Urinary bladder (tissue), 4 donors: ENCODE measurements around the gene ZXDA. TPM values are rescaled to one million over a fixed set of nuclear protein-coding genes. Genes with fewer than 3 reads are reported as not detected.

Experiments
- DNase-seq: peaks from one replicate; pipeline ENCODE4 v3.0.0-alpha.2; 2015; ENCODE audit errors: extremely low spot score
- H3K27ac ChIP-seq: one replicate; pipeline ENCODE4 v1.5.1; 2013; ENCODE audit warnings: low read depth, mild to moderate bottlenecking, moderate library complexity
- H3K36me3 ChIP-seq: one replicate; pipeline ENCODE4 v1.6.1; 2013; ENCODE audit warnings: mild to moderate bottlenecking, moderate library complexity; ENCODE audit not compliant: insufficient read depth
- H3K4me1 ChIP-seq: one replicate; pipeline ENCODE4 v1.6.1; 2013; ENCODE audit warnings: mild to moderate bottlenecking, moderate library complexity; ENCODE audit not compliant: insufficient read depth
- H3K4me3 ChIP-seq: one replicate; pipeline ENCODE4 v1.5.1; 2013; ENCODE audit warnings: low read depth, low read length
- WGBS: extraction: QIAGEN DNeasy Blood & Tissue Kit; methylation state at CpG from one replicate; pipeline ENCODE4 v1.1.7; 2013; 5-methylcytosine and 5-hydroxymethylcytosine counted together
- polyA plus RNA-seq: library from polyadenylated mRNA; stranded (reverse); fragments of 200-250 nt; gene quantifications from one replicate; pipeline ENCODE4 v1.2.3, GENCODE V29; 2013
- total RNA-seq: library from RNA; depleted of rRNA; stranded (reverse); fragments of >200 nt; gene quantifications from one replicate; pipeline ENCODE4 v1.2.3, GENCODE V29; 2014
- donor health status: healthy with polysubstance abuse.
- donor health status: healthy.

ZXDA gene
- total and polyA plus RNA-seq, 2 donors, result 3.1 to 12.7 TPM

GRCh38 chrX:57905141-57905540 lies 5.1 kb downstream of the ZXDA start:
- 19% methylated on average over 2 of the region's 2 CpGs for WGBS
- H3K4me1 ChIP-seq, result peaks cover 2% of the 10 kb centered on the region
- no peak overlapping the region for H3K4me3 ChIP-seq

GRCh38 chrX:57904176-57904880 lies 5.9 kb downstream of the ZXDA start:
- Histone ChIP-seq H3K27ac (no peak overlapping the region), H3K4me1 (peaks cover 1% of the 10 kb centered on the region), H3K4me3 (no peak overlapping the region), H3K36me3 (no peaks in the 10 kb centered on the region)
- no peak for DNase-seq
- 71% methylated on average over 7 of the region's 7 CpGs for WGBS

More at GRCh38 chrX:57905141-57905540, 5.1 kb downstream of the ZXDA start:
- peak overlapping the region; percentile 10 for H3K27ac ChIP-seq
- DNase-seq, result no peak
- no peaks in the 10 kb centered on the region for H3K36me3 ChIP-seq

- H3K36me3 ChIP-seq, result no peaks in the 10 kb centered on the region
- H3K27ac ChIP-seq, result no peak overlapping the region
- DNase-seq, result no peak
- H3K4me3 ChIP-seq, result no peak overlapping the region
- WGBS, result 81% methylated on average over 2 of the region's 2 CpGs
- H3K4me1 ChIP-seq, result no peaks in the 10 kb centered on the region
Measured at GRCh38 chrX:57902633-57903032, 7.6 kb downstream of the ZXDA start.

GRCh38 chrX:57901466-57901865 lies 8.8 kb downstream of the ZXDA start:
- DNase-seq, result no peak
- no peak overlapping the region for H3K27ac ChIP-seq
- no peaks in the 10 kb centered on the region for H3K4me1 ChIP-seq
- 91% methylated on average over 1 of the region's 1 CpG for WGBS
- no peak overlapping the region for H3K4me3 ChIP-seq
- H3K36me3 ChIP-seq, result no peaks in the 10 kb centered on the region

GRCh38 chrX:57900975-57901374 lies 9.3 kb downstream of the ZXDA start:
- Histone ChIP-seq H3K27ac (no peak overlapping the region), H3K36me3 (no peaks in the 10 kb centered on the region), H3K4me3 (no peak overlapping the region), H3K4me1 (no peaks in the 10 kb centered on the region)
- no peak for DNase-seq
- WGBS, result 11% methylated on average over 4 of the region's 4 CpGs

- Histone ChIP-seq H3K4me1 (no peaks in the 10 kb centered on the region), H3K36me3 (no peaks in the 10 kb centered on the region), H3K4me3 (no peak overlapping the region), H3K27ac (no peak overlapping the region)
- no peak for DNase-seq
Measured at GRCh38 chrX:57899906-57900305, 10.4 kb downstream of the ZXDA start.

DNA sequence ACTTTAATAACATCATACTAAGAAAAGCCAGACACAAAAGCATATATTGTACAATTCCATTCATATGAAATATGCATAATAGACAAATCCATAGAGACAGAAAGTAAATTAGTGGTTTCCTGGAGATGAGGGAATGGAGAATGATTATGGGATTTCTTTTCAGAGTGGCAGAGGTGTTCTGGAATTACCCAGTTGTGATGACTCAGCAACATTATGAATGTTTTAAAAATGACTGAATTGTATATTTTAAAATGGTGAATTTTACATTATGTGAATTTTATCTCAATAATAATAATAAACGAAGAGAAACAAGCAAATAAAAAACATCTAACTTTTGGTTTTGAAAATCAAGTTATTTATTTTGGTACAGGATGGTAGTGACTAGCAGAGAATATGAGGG lies 11.2 kb downstream of the ZXDA start:
- DNase-seq, result no peak
- H3K4me1 ChIP-seq, result no peaks in the 10 kb centered on the region
- H3K36me3 ChIP-seq, result no peaks in the 10 kb centered on the region
- H3K27ac ChIP-seq, result no peak overlapping the region
- no peak overlapping the region for H3K4me3 ChIP-seq
- WGBS, result 85% methylated on average over 1 of the region's 1 CpG

GRCh38 chrX:57871463-57871862 lies 38.8 kb downstream of the ZXDA start:
- Histone ChIP-seq H3K4me3 (no peak overlapping the region), H3K27ac (no peak overlapping the region), H3K4me1 (no peaks in the 10 kb centered on the region), H3K36me3 (no peaks in the 10 kb centered on the region)
- DNase-seq, result no peak
- WGBS, result 93% methylated on average over 6 of the region's 6 CpGs

Other genes starting within 250 kb of the ZXDA start
- gene NLRP2B, start 230.2 kb downstream of the ZXDA start, total RNA-seq, result not detected
- gene NLRP2B, start 230.2 kb downstream of the ZXDA start, polyA plus RNA-seq, result not detected